GM23338 (cell line): ENCODE data around the gene TBC1D16.

ENCODE experiments used
- CREB1 ChIP-seq: fragments of 250-450 bp; sonication (Bioruptor Pico); IDR thresholded peaks from 2 replicates; pipeline ENCODE4 v1.5.0; 2020; ENCODE audit warnings: low read depth, mild to moderate bottlenecking, moderate library complexity
- CTCF ChIP-seq, 2 experiments: fragments of 200-600 bp in 1 of 2; sonication (generic) in 1 of 2; conservative IDR thresholded peaks; 2 replicates each; pipeline versions ENCODE4 v1.5.1 to v1.6.1; 2016 to 2017; ENCODE audit warnings: antibody characterized with exemption in 2 of 2, low read depth in 2 of 2, mild to moderate bottlenecking in 2 of 2, moderate library complexity in 1 of 2
- EZH2 ChIP-seq: fragments of 200-600 bp; sonication (generic); IDR thresholded peaks from one replicate; pipeline ENCODE4 v1.8.0; 2017; ENCODE audit warnings: antibody characterized with exemption, mild to moderate bottlenecking, low read depth; ENCODE audit not compliant: unreplicated experiment
- EZH2phosphoT487 ChIP-seq: fragments of 200-600 bp; sonication (generic); IDR thresholded peaks from one replicate; pipeline ENCODE4 v1.8.1; 2018; ENCODE audit warnings: antibody characterized with exemption; ENCODE audit not compliant: unreplicated experiment
- JUNB ChIP-seq: IDR thresholded peaks from one replicate; pipeline ENCODE4 v1.6.1; 2016; ENCODE audit warnings: antibody characterized with exemption; ENCODE audit not compliant: unreplicated experiment
- POLR2AphosphoS5 ChIP-seq: IDR thresholded peaks from 2 replicates; pipeline ENCODE4 v1.6.1; 2016; ENCODE audit warnings: antibody characterized with exemption, low read depth
- STAT1 ChIP-seq: IDR thresholded peaks from one replicate; pipeline ENCODE4 v1.6.1; 2016; ENCODE audit warnings: antibody characterized with exemption; ENCODE audit not compliant: unreplicated experiment
- TF ChIP-seq, protein P1 (sequence below): IDR thresholded peaks from one replicate; pipeline ENCODE4 v1.6.1; 2018; ENCODE audit warnings: antibody characterized with exemption; ENCODE audit not compliant: unreplicated experiment
- TF ChIP-seq, protein P2 (sequence below): IDR thresholded peaks from 2 replicates; pipeline ENCODE4 v1.6.1; 2016; ENCODE audit warnings: antibody characterized with exemption

DNA sequence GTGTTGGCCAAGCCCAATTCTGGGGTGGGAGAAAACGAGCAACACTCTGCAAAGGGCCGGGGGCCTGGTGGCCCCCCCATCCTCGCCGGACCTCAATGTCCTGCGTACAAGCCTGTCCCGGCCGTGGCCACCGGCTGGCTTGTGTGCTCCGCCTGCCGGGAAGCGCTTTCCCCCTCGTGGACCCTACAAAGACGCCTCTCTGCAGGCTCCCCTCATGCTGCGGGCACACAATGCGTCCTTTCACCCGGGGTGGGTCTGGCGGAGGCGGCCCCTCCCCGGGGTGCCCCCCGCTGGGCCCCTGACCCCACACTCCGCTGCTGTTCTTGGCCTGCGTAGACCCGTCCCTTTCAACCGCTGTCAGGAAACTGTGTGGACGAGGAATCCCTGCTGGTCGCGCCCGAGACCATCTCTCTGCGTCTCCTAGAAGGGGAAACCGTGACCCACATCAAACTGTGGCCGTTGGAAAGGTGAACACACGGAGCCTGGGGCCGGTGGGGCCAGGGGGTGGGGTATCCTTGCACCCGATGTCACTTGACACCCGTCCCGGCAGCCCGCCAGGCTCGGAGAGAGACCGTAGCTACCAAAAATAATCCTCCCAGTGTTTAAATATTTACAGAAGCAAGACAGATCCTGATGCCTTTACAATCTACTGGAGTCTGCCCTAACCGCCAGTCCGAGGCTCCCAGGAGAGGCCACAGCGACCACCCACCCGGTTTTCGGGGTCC, 43.6 kb downstream of the TBC1D16 start:
- no peak for TF ChIP-seq EZH2
- no peak; the same call in 1 of the 2 replicates for TF ChIP-seq POLR2AphosphoS5
- TF ChIP-seq CTCF (conservative IDR thresholded peaks at IDR 0.05; ENCODE audit: low read depth in 2 of 2) = 0 out of 4 replicates have a peak, but pooled peaks of 1 of the 2 experiments have one; percentile 6
- TF ChIP-seq STAT1 = no peak
- TF ChIP-seq, protein P1, sequence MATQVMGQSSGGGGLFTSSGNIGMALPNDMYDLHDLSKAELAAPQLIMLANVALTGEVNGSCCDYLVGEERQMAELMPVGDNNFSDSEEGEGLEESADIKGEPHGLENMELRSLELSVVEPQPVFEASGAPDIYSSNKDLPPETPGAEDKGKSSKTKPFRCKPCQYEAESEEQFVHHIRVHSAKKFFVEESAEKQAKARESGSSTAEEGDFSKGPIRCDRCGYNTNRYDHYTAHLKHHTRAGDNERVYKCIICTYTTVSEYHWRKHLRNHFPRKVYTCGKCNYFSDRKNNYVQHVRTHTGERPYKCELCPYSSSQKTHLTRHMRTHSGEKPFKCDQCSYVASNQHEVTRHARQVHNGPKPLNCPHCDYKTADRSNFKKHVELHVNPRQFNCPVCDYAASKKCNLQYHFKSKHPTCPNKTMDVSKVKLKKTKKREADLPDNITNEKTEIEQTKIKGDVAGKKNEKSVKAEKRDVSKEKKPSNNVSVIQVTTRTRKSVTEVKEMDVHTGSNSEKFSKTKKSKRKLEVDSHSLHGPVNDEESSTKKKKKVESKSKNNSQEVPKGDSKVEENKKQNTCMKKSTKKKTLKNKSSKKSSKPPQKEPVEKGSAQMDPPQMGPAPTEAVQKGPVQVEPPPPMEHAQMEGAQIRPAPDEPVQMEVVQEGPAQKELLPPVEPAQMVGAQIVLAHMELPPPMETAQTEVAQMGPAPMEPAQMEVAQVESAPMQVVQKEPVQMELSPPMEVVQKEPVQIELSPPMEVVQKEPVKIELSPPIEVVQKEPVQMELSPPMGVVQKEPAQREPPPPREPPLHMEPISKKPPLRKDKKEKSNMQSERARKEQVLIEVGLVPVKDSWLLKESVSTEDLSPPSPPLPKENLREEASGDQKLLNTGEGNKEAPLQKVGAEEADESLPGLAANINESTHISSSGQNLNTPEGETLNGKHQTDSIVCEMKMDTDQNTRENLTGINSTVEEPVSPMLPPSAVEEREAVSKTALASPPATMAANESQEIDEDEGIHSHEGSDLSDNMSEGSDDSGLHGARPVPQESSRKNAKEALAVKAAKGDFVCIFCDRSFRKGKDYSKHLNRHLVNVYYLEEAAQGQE = no peak
- TF ChIP-seq EZH2phosphoT487 = no peak
- no peak for TF ChIP-seq JUNB
- TF ChIP-seq CREB1 (CRISPR knock-in tag) = no peak
- TF ChIP-seq, protein P2, sequence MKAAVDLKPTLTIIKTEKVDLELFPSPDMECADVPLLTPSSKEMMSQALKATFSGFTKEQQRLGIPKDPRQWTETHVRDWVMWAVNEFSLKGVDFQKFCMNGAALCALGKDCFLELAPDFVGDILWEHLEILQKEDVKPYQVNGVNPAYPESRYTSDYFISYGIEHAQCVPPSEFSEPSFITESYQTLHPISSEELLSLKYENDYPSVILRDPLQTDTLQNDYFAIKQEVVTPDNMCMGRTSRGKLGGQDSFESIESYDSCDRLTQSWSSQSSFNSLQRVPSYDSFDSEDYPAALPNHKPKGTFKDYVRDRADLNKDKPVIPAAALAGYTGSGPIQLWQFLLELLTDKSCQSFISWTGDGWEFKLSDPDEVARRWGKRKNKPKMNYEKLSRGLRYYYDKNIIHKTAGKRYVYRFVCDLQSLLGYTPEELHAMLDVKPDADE = no peak
